HG02884 (cell line): Measurements from ENCODE around the gene PIP4K2A.

Source experiments
- ATAC-seq: cut with Tn5 transposase; IDR thresholded peaks from one replicate; pipeline ENCODE4 v1.9.1; 2021; ENCODE audit warnings: mild to moderate bottlenecking, moderate library complexity; ENCODE audit not compliant: unreplicated experiment

The PIP4K2A gene

DNA sequence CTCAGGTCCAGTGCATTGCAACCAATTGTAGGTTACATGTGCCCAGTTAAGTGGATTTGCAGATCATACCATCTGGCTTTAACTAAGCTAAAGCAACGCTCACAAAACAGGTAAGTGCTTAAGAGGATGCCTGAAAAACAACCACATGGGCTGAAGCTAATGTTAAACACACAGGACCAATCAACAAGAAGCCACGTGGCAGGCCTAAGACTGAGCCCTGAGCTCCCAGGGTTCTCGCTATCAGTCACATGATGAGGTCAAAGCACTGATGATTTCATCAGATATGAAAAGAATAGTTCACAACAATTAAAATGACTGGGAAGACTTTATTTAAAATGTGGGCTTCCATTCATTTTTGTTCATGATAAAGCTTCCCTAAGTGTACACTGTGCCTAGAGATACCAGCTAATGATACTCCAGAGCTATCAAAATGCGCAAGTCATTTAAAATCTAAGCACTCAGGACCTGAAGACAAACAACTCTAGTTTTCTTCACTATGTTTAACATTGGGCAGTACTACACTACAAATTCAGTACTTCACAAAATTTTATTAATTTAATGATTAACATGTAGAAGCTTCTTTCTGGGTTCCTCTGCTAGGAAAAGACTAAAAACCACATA is 90.6 kb downstream of the PIP4K2A start:
- ATAC-seq = no peak

DNA sequence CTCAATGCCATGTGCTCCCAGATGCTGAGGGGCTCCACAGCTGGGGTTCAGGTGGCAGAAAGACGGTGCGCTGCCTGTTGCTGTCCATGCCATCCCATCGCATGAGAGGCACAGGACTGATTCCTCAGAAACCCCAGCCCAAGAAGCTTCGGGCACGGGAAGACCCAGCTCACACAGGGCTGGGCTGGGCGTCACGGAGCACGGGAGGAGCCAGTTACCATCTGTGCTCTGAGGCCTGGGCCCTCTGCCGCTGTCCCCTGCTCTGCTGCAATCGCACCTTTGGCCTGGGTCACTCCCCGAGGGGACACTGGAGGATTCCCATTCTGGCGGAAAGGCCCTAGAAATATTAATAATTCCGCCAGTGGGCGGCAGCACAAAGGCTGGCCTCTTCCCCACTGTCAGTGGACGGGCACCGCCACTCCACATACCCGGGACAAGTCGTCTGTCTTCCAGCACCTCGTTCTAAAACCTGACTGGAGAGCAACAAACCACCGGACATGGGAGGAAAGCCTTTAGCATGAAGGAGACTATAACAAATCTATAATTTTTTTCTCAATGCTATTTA is 92.1 kb downstream of the PIP4K2A start:
- no peak for ATAC-seq

DNA sequence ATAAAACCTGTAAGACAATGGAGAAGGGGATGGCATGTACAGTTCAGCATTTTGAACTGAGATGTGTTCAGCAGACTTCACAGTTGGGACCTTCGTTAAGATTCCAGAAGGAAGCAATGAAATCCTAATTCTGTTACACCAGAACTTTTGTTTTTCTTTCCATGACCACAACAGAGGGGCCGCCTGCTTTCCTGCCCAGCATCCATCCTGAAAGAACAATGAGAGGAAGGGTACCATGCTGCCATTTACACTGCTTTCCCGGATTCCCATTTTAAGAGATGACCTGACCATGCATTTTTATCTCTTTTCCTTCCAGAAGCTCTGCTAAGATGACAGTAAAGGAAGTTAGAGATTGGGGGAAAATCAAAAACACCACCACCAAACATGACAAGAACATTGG is 92.7 kb downstream of the PIP4K2A start:
- ATAC-seq = no peak

DNA sequence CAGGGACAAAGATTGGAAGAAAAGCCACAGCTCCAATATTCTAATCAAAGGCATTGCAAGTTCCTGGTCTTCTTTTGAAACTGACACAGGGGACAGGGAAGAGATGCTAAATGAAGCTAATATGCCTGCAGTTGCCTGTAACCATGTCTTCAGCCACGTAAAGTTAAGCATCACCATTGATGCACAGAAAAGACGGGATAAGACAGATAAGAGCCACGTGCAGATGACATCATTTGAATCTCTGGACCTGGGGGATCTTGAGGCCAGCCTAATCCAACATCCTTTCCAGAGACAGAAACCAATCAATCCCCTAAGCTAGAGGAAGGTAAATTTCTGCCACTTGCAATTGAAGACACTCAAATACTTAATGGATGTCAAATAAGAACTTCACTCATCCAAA is 93.4 kb downstream of the PIP4K2A start:
- ATAC-seq = no peak

DNA sequence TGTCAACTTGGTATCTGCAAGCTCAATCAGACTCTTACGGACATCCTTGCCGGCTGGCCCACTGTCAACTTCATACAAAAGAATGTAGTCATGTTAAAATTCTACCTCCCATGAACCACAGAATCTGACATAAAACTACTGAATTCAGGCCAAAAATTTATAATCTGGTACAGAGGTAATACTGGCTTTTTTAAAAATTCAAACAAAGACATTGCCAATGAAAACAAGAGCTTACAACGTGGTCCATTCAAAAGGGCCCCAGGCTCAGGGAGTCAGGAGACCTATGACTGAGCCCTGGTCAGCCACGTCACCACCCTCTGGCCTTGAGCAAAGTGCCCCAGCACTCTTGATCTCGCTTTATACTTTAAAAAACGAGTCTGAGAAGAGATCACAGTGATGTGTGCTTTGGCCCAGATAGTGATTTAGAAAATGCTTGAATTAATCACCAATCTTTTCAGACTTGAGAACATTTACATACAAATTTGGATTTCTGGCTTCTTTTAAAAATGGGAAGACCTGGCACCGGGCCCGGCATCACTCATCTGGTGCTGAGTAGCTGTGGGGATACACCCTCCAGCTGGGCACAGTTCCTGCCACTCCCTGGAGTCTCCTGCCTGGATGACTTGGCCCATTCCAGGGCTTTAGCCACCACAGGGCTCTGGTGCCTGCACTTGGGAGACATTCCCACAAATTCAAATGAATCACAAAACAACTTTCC is 94.1 kb downstream of the PIP4K2A start:
- ATAC-seq = no peak

DNA sequence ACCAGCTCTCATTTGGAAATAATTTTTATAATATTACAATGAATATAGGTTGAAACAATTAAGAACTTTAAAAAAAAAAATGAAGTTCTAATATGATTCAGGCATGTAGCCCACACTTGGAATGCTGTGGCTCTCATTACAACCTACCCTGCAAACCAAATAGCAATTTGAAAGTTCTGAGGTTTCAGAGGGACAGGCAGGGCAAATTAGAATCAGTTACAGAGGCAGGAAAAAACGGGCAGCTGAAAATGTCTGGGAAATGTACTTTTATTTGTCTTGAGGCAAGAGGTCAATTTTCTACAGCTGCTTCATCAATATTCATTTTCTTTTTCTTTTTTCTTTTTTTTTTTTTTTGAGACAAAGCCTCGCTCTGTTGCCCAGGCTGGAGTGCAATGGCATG is 95.3 kb downstream of the PIP4K2A start:
- ATAC-seq = no peak

DNA sequence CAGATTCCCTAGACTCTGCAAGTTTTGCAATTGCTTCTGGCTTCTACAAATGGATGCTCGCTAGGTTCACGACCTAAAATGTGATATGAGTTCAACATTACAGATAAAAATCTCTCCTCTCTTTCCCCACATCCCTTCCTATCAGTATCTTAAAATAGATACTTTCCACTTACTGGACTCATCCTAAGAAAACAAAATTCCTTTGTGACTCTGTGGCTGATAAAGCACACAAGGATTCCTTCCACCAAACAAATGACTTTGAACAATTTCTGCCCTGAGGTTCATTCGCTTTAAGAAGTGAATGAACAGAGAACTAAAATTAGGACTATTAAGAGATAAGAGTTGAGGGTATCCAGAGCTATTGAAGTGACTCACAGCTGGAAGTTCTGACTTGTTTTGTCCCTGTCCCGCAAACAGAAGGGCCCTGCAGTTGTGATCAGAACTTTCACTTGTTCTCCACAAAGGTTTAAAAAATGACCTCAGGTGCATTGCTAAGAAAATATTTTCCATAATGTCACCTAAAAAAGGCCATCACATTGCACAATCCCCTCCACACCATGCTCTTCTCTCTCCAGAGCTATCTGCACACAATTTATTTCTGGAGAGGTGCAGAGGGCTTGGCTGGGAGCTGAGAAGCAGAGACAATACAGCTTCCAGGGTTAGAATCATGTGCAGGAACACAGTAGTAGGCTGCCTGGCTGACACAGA is 96.1 kb downstream of the PIP4K2A start:
- ATAC-seq = peak; percentile 59

DNA sequence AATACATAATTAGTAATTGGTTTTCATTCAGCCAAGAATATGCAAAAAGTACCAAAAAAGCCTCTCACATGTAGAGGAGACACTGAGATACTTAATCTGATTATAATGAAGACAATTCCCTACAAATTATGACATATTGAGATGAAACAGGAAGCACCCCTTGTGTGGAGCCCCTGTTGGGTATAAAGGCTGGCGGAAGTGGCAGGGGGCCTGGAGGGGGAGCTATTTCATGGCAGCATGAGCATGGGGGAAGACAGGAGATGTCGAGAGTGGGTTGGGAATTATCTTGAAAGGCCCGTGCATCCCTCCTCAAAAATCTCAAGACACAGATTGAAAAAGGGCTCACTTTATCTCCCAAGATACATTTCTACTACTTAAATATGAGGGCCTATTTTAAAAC is 96.9 kb downstream of the PIP4K2A start:
- ATAC-seq = no peak

DNA sequence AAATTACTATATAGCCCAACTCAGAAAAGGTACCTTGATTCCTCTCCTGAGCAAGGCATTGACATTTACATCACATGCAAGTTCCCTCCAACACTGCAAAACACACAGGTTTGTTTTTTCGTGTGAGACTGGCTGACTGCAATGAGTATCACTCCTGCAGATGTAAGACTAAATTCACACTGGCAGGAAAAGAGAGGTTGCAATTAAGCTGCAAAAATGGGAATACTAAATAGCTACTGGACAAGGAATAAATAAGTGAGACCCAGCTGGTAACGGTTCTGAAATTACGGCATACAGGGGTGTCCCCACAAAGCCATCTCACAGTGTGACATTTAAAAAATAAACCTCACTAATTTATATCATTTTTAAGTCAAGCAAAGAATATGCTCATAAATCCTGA is 97.3 kb downstream of the PIP4K2A start:
- no peak for ATAC-seq

DNA sequence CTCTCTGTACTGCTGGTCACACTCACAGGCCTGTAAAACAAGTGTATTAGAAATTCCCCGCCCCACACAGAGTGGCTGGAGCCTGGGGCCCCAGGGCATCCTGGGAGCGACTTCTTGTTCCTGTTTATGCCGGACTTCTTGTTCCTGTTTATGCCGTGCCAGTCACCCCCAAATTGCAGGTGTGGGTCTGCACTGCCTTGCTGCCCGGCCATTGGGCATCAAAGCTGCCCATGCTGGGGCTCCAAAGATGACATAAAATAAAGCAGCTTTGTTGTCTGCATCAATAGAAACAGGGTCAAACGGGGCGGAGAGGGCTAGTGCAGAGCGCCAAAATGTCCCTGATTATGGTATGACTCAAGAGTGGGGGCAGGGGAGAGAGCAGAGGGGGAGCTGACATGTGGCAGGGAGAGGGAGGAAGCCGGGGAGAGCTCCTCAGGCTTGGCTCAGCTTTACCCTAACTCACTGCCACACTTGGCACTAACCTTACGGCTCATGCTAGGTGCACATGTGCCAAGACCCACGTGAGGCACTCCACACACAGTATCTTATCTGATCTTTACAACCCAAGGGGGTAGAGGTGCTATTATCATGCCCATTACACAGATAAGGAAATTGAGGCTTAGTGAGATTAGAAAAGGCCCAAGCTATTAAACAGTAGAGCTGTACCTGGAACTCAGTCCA is 98.4 kb downstream of the PIP4K2A start:
- peak; percentile 40 for ATAC-seq

DNA sequence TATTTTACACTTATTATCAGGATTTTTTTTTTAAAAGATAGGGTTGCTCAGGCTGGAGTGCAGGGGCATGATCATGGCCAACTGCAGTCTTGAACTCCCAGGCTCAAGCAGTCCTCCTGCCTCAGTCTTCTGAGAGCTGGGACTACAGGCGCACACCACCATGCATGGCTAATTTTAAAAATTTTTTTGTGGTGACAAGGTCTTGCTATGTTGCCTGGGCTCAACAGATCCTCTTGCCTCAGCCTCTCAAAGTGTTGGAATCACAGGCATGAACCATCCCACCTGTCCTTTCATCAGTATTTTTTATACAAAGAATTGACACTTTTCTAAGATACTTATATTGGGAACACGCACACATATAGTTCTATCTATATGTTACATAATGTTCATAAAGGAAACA is 99.3 kb downstream of the PIP4K2A start:
- no peak for ATAC-seq

DNA sequence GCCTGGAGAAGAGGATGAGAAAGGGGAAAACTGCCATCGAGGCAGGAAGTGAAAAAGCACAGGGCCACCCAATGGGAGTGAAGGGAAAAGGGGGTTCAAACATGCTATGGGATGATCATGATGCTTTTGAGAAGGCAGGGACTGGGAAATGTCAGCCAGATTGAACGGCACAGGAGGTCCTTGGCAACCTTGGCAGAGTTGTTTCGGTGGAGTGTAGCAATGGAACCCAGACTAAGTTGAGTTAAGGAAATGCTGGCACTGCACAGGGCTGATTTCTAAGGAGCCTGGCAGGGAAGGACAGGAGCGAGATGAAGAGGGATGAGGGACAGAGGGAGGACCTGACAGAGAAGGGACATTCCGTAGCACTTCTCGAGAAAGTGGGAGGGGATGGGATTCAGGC is 101.4 kb downstream of the PIP4K2A start:
- no peak for ATAC-seq

DNA sequence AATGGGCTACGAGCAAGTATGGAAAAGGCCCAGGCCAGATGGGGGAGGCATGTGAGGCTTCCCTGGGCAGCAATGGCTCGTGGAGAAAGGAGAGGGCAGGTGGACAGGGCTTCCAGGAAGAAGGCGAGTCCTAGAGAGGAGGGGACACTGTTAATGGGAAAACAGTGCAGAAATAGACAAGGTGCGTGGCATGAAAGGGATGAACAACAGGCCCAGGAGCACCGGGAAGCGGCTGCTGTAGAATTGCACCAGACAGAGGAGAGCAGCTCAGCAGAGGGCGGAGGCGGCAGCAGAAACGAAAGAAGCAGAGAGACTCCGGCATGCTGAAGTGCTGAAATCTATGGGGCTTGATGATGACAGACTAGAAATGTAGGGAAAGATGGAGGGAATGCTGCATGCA is 102.1 kb downstream of the PIP4K2A start:
- ATAC-seq = no peak

DNA sequence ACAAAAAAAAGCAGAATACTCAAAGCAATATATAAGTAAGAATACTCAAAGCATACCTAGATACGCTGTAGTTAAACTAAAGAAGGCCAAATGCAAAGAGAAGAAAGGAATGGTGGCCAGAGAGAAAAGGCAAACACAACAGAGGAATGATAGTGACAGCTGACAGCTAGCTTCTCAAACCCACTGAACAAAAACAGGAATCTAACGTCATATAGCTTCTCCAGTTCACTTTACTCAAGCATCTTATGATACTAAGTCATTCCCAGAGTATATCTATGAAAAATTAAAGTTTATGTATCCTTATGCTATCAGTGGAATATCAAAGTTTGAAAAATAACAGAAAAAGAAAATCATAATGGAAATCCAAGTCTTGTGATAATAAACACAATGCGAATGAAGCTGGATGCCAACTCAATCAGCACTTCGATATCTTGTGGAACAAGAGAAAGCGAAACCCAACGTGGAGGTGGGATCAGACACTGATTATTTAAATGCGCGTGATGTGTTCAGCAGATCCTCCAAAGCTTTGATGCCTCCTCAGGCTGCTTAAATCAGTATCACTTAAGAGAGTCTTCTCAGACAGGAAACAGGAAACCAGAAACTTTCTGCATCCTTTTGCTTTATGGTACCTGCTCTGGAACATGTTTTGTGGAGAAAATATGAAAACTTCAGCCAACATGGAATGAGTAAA is 102.8 kb downstream of the PIP4K2A start:
- ATAC-seq = no peak

DNA sequence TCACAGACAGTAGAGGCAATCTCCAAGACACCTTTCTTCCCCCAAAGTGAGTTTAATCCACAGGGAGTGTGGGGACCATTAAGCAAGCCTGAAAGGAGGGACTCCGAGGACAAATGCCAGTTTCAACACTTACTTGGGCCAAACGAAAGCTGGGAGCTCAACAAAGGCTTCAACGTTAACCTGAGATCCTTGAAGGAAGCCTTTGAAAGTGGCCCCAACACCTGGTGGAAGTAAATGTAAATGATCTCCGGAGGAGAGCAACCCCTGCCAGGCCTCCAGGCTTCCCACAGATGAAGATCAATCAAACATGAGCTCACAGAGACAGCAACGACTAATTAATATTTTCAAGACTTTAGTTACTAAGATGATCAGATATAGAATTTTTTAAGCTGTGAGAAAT is 103.8 kb downstream of the PIP4K2A start:
- no peak for ATAC-seq

DNA sequence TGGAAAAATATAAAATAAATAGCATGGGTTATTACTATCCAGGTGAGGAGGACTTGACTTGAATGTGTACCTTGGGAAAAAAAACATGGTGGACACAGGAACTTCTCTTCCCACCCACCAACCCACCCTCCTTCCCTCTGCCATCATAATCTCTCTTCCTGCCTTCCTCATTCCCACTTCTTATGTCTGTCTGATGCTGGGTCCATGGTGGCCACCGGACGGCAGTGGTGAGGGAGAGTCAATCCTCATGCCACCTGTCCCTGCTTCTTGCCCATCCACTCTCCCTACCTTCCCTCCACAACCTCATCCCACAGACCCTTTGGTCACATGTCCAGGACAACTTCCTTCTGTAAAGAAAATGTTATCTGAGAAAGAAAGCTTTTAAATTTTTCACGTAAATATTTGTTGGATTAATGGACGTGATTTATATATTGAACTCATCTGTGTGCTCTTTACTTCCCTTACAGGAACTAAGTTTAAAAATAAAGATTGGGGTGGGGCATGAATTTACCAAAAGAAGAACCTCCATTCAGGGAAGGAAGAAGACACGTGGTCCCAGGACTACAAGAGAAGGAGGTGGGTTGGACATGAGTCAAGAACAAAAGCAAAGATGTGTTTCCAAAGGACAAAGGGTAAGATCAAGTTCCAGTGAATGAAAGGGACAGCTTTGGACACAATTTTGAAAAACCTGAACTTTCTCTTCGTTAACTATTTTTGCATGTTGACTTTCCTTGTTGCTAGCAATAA is 104.5 kb downstream of the PIP4K2A start:
- no peak for ATAC-seq

DNA sequence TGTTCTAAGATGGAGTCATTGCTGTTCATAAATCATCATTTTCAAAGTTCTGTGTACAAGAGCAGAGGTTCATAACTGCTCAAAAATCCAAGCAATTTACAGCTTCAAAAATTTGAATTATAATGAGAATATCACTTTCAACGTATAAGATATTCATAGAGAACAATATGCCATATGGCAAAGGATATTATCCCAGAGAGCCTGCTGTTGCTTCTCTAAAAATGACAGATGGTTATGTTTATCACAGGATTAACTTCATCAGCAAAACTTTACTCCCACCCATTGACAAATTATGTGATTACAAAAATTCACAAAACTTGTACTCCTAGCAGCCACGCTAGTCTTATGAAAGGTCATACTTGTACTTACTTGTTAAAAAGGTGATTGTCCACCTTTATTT is 105.1 kb downstream of the PIP4K2A start:
- no peak for ATAC-seq

DNA sequence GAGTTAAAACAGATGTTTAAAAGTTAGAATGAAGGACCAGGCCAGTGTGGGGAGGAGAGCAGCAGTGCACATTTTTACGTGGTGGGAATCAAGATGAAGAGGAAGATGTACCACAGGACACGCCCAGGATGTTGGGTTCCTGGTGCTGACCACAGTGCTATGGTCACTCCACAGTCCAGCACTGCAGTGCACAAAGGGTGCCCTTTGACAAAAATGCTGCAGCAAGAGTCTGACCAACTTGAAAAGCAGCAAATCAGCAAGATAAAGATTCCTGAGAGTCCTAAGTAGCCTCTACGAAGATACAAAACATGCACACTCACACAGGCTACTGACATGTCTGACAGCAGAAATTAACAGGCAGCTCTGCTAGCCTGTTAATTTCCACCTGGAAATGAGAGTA is 107.1 kb downstream of the PIP4K2A start:
- ATAC-seq = no peak

DNA sequence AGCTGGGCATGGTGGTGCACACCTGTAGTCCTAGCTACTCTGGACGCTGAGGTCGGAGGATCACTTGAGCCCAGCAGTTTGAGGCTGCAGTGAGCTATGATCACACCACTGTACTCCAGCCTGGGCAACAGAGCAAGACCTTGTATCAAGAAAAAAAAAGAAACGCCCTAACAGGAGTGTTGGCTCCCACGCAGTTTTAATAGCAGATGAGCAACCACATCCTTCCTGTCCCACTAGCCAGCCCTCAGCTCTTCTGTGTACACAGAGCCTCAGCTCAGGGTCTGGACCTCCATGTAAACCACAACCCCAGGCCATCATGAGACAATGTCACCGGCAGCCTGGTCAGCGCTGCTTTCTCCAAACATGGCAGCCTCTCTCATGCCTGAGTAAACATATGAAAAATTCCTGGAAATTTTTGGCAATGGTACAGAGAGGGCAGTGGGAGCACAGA is 108.2 kb downstream of the PIP4K2A start:
- ATAC-seq = peak; percentile 92

DNA sequence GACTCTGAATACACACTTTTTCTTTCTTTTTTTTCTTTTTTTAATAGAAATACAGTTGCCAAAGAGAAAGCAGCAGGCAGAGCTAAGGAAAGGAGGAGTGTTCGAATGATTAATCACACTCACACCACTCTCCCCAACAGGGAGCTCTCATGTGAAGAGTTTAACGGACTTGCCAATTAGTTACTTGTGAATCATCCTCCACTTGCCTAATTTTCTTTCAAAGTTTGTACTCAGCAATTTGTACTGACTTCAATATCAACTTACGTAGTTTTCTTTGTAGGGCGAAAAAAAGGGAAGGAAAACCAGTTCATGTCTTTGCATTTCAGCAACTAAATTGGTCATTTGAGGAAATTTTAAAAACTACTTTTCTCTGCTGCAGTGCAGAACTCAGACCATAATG is 109.2 kb downstream of the PIP4K2A start:
- no peak for ATAC-seq
